B cell (primary cell): ENCODE data around the gene GORAB. TPM values are rescaled to one million over a fixed set of nuclear protein-coding genes. Genes with fewer than 3 reads are reported as not detected.

ENCODE experiments used
- ATAC-seq: fragments of 200-7000 bp; cut with Tn5 transposase; one replicate; pipeline ENCODE4 v1.10.0; 2021; ENCODE audit warnings: low read depth, mild to moderate bottlenecking, moderate number of reproducible peaks, moderate library complexity
- CTCF ChIA-PET: fragments of 350-600 bp; sonication (Branson Sonifier 250); formaldehyde crosslinking; loops from one replicate; lab custom pipeline; 2021; ENCODE audit warnings: antibody characterized with exemption, inconsistent platforms; lab: Charles Lee
- POLR2A ChIA-PET: fragments of 350-600 bp; sonication (Branson Sonifier 250); formaldehyde crosslinking; loops from one replicate; lab custom pipeline; 2021; ENCODE audit warnings: antibody characterized with exemption; lab: Charles Lee
- DNase-seq: peaks from one replicate; pipeline ENCODE4 v3.0.0; 2013
- H2AFZ ChIP-seq: 2 replicates; pipeline ENCODE4 v1.6.1; 2012; ENCODE audit warnings: mild to moderate bottlenecking, low read depth, low read length; ENCODE audit not compliant: insufficient read depth, poor library complexity, severe bottlenecking
- H3K27ac ChIP-seq, 2 donors: 1 replicate in 1 of 2; 2 replicates in 1 of 2; pipeline ENCODE4 v1.5.1; 2012 to 2013; ENCODE audit warnings: low read length in 2 of 2, mild to moderate bottlenecking in 2 of 2, moderate library complexity in 1 of 2
- H3K27me3 ChIP-seq, 4 experiments: fragments of 200-600 bp in 1 of 4; sonication (generic) in 1 of 4; replicated peaks in 1 of 4; 1 replicate in 2 of 4; 2 replicates in 2 of 4; pipeline versions ENCODE4 v1.6.1 to v1.7.0; 2013 to 2016; ENCODE audit warnings: low read length in 3 of 4, mild to moderate bottlenecking in 2 of 4, mixed read lengths in 1 of 4, moderate library complexity in 1 of 4; ENCODE audit not compliant: insufficient read depth in 4 of 4, control insufficient read depth in 3 of 4; ENCODE audit errors: control extremely low read depth in 1 of 4
- H3K36me3 ChIP-seq, 2 experiments: replicated peaks in 1 of 2; 1 replicate in 1 of 2; 2 replicates in 1 of 2; pipeline versions ENCODE4 v1.6.1 to v1.7.1; 2013; ENCODE audit warnings: low read length in 1 of 2; ENCODE audit not compliant: insufficient read depth in 2 of 2, control insufficient read depth in 1 of 2; ENCODE audit errors: control extremely low read depth in 1 of 2, extremely low read depth in 1 of 2
- H3K4me1 ChIP-seq, 2 donors: fragments of 200-600 bp in 1 of 2; sonication (generic) in 1 of 2; 1 replicate in 1 of 2; 2 replicates in 1 of 2; pipeline versions ENCODE4 v1.5.1 to v1.6.1; 2013 to 2017; ENCODE audit warnings: low read length in 2 of 2; ENCODE audit not compliant: control insufficient read depth in 2 of 2, insufficient read depth in 2 of 2
- H3K4me2 ChIP-seq: replicated peaks from 2 replicates; pipeline ENCODE3; 2012; ENCODE audit warnings: mild to moderate bottlenecking, low read depth, low read length; ENCODE audit not compliant: poor library complexity, severe bottlenecking
- H3K4me3 ChIP-seq, 5 experiments: fragments of 200-600 bp in 1 of 5; sonication (generic) in 1 of 5; 1 replicate in 3 of 5; 2 replicates in 2 of 5; pipeline versions ENCODE4 v1.5.1 to v1.7.0; 2011 to 2016; ENCODE audit warnings: low read length in 4 of 5, mild to moderate bottlenecking in 4 of 5, low read depth in 2 of 5, control low read depth in 1 of 5, moderate library complexity in 1 of 5; ENCODE audit not compliant: insufficient read depth in 1 of 5; ENCODE audit errors: control extremely low read depth in 1 of 5, extremely low read depth in 1 of 5
- H3K79me2 ChIP-seq: fragments of 200-600 bp; sonication (generic); one replicate; pipeline ENCODE4 v1.6.0; 2016; ENCODE audit warnings: low read length; ENCODE audit not compliant: control insufficient read depth, insufficient read depth
- H3K9ac ChIP-seq: fragments of 200-600 bp; sonication (generic); 2 replicates; pipeline ENCODE4 v1.6.1; 2017; ENCODE audit warnings: mild to moderate bottlenecking, low read length, moderate library complexity
- H3K9me3 ChIP-seq, 3 donors: one replicate each; pipeline versions ENCODE4 v1.6.1 to v1.7.1; 2013; ENCODE audit warnings: low read length in 2 of 3; ENCODE audit not compliant: control insufficient read depth in 2 of 3, insufficient read depth in 1 of 3; ENCODE audit errors: control extremely low read depth in 1 of 3
- H4K20me1 ChIP-seq: 2 replicates; pipeline ENCODE4 v1.6.0; 2012; ENCODE audit warnings: mild to moderate bottlenecking, low read length; ENCODE audit not compliant: insufficient read depth, control insufficient read depth, poor library complexity, severe bottlenecking
- H3K27ac Mint-ChIP-seq: one replicate; pipeline ENCODE4 v1.8.0; 2021; ENCODE audit warnings: mixed read lengths
- H3K27me3 Mint-ChIP-seq: one replicate; pipeline ENCODE4 v1.8.0; 2021; ENCODE audit warnings: mixed read lengths
- H3K4me1 Mint-ChIP-seq: one replicate; pipeline ENCODE4 v1.8.0; 2021; ENCODE audit warnings: mixed read lengths
- H3K4me3 Mint-ChIP-seq: one replicate; pipeline ENCODE4 v1.8.0; 2021; ENCODE audit warnings: mixed read lengths
- H3K9me3 Mint-ChIP-seq: one replicate; pipeline ENCODE4 v1.8.0; 2022; ENCODE audit warnings: mixed read lengths; ENCODE audit not compliant: insufficient read depth
- CTCF ChIP-seq: fragments of 200-600 bp; IDR thresholded peaks from one replicate; pipeline ENCODE4 v1.8.0; 2022; ENCODE audit warnings: antibody characterized with exemption, mild to moderate bottlenecking
- EZH2 ChIP-seq: IDR thresholded peaks from 2 replicates; pipeline ENCODE4 v1.6.1; 2012; ENCODE audit warnings: borderline replicate concordance, low read depth, mild to moderate bottlenecking, moderate library complexity, low read length; ENCODE audit not compliant: insufficient read depth, poor library complexity, severe bottlenecking
- WGBS: methylation state at CpG from one replicate; pipeline ENCODE4 v1.1.5; 2013; ENCODE audit warnings: missing lambda C conversion rate; ENCODE audit not compliant: insufficient coverage; 5-methylcytosine and 5-hydroxymethylcytosine counted together
- intact Hi-C: fragments of 100-400 bp; cut with micrococcal nuclease; formaldehyde crosslinking; loops from one replicate; pipeline ENCODE4 v1.10.0; 2022
- polyA plus RNA-seq: library from polyadenylated mRNA; depleted of rRNA; stranded (reverse); fragments of >200 nt; gene quantifications from 2 replicates; pipeline ENCODE4 v1.2.3, GENCODE V29; 2012
- total RNA-seq, 2 donors: library from RNA; stranded (reverse); fragments of 120-200 nt in 1 of 2; gene quantifications; 1 replicate in 1 of 2; 2 replicates in 1 of 2; pipeline versions ENCODE4 v1.2.3 to v1.2.4, GENCODE V29; 2013 to 2022

Gene GORAB
- total and polyA plus RNA-seq, 2 donors (not counting 1 experiment from before 2014, with no cell fraction given), result 15.1 to 24.2 TPM

- Mint-ChIP-seq H3K9me3 (no peaks in the 10 kb centered on the region), H3K27me3 (peaks cover 20% of the 10 kb centered on the region), H3K4me1 (no peaks in the 10 kb centered on the region), H3K4me3 (no peak overlapping the region), H3K27ac (no peak overlapping the region)
- no peak overlapping the region for H3K27ac ChIP-seq
- H2AFZ ChIP-seq, result no peak overlapping the region
- no peak for DNase-seq
- TF ChIP-seq CTCF (no peak), EZH2 (no peak)
- H3K79me2 ChIP-seq, result no peaks in the 10 kb centered on the region
- no peaks in the 10 kb centered on the region for H3K36me3 ChIP-seq
- CTCF ChIA-PET, result no interaction called here
- WGBS, result no CpG with 5 or more reads among the region's 3 CpGs
- H3K4me3 ChIP-seq, result no peak overlapping the region
- intact Hi-C loops, result no loop called here
- no peaks in the 10 kb centered on the region for H3K4me1 ChIP-seq
- ATAC-seq, result no peak
- no peaks in the 10 kb centered on the region for H3K9me3 ChIP-seq
- H3K4me2 ChIP-seq, result no peak overlapping the region
- POLR2A ChIA-PET, result no interaction called here
- peaks cover 0 to 4% (median 0%) of the 10 kb centered on the region in 4 experiments for H3K27me3 ChIP-seq
- no peak overlapping the region for H3K9ac ChIP-seq
- no peaks in the 10 kb centered on the region for H4K20me1 ChIP-seq
Measured at GRCh38 chr1:170494369-170494768, 37.6 kb upstream of the GORAB start.

GRCh38 chr1:170495006-170495405 is 37.0 kb upstream of the GORAB start:
- TF ChIP-seq EZH2 (no peak), CTCF (no peak)
- Histone ChIP-seq H3K36me3 (no peaks in the 10 kb centered on the region), H3K27me3 (peaks cover 0 to 4% (median 0%) of the 10 kb centered on the region in 4 experiments), H3K27ac (no peak overlapping the region), H3K4me2 (no peak overlapping the region), H4K20me1 (no peaks in the 10 kb centered on the region), H3K4me3 (no peak overlapping the region), H3K79me2 (no peaks in the 10 kb centered on the region), H2AFZ (no peak overlapping the region), H3K4me1 (no peaks in the 10 kb centered on the region), H3K9ac (no peak overlapping the region), H3K9me3 (no peaks in the 10 kb centered on the region)
- Mint-ChIP-seq H3K27me3 (peaks cover 18% of the 10 kb centered on the region), H3K4me1 (no peaks in the 10 kb centered on the region), H3K9me3 (no peaks in the 10 kb centered on the region), H3K4me3 (no peak overlapping the region), H3K27ac (no peak overlapping the region)
- DNase-seq (no peak), ATAC-seq (no peak)
- no CpG with 5 or more reads among the region's 2 CpGs for WGBS
- ChIA-PET CTCF (no interaction called here), POLR2A (no interaction called here)
- intact Hi-C loops, result no loop called here
